ENCODE measurements around the gene BAZ2A. TPM values are rescaled to one million over a fixed set of nuclear protein-coding genes. Genes with fewer than 3 reads are reported as not detected.

Gene BAZ2A
- total RNA-seq, 1 experiment from 2014 or later, result 106 TPM

DNA sequence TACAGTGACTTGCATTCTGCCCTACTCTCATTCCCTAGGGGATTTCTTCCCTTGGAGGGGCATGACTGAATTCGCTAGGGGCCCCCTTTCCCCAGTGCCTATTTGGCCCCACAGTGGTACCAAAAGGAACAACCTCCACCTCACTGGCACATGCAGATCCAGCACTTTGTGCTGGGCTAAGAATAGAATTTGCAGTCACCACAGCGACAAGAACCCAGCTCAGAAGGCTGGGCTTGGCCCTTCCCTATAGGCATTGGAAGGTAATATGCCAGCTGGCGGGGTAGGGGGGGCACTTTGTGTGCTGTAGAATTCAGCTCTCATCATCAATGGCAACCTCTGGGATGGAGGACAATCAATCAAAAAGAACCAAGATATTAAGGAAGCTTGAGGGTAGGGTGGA, 13.9 kb downstream of the BAZ2A start:
- ATAC-seq (no peak), DNase-seq (ENCODE audit: low read depth, low spot score) (no peak)
- CTCF ChIA-PET, result no interaction called here
- H3K27me3 ChIP-seq (ENCODE audit: insufficient read depth, low read length), result no peaks in the 10 kb centered on the region
- H3K4me1 ChIP-seq (ENCODE audit: control insufficient read depth in 1 of 2, insufficient read depth in 2 of 2, low read length in 2 of 2), result no peaks in the 10 kb centered on the region
- H3K4me2 ChIP-seq (ENCODE audit: low read length), result no peak overlapping the region
- no peak overlapping the region for H3K9ac ChIP-seq (ENCODE audit: low read length)
- BruUV-seq (replicated peaks), result no TSS peak
- H3K36me3 ChIP-seq (ENCODE audit: control insufficient read depth in 1 of 2, insufficient read depth in 2 of 2, low read length in 2 of 2), result peaks cover 51 to 55% of the 10 kb centered on the region in 2 experiments; a peak in 3 of 4 replicates
- intact Hi-C loops (cut with micrococcal nuclease), result no loop called here
- no peak overlapping the region for H3K27ac ChIP-seq (ENCODE audit: low read depth, low read length)
- H3K9me3 ChIP-seq (ENCODE audit: control insufficient read depth in 1 of 2, insufficient read depth in 1 of 2, low read depth in 1 of 2, low read length in 2 of 2), result no peaks in the 10 kb centered on the region
- no peak overlapping the region for H3K4me3 ChIP-seq (replicated peaks in 1 of 2; ENCODE audit: low read depth in 1 of 2, low read length in 2 of 2)
- TF ChIP-seq YY1 (IDR thresholded peaks at IDR 0.05; ENCODE audit: extremely low read depth, insufficient replicate concordance, low read depth, low read length) (no peak), FOSL1 (IDR thresholded peaks at IDR 0.05; ENCODE audit: low read depth) (no peak)
- TF ChIP-seq, protein P1, sequence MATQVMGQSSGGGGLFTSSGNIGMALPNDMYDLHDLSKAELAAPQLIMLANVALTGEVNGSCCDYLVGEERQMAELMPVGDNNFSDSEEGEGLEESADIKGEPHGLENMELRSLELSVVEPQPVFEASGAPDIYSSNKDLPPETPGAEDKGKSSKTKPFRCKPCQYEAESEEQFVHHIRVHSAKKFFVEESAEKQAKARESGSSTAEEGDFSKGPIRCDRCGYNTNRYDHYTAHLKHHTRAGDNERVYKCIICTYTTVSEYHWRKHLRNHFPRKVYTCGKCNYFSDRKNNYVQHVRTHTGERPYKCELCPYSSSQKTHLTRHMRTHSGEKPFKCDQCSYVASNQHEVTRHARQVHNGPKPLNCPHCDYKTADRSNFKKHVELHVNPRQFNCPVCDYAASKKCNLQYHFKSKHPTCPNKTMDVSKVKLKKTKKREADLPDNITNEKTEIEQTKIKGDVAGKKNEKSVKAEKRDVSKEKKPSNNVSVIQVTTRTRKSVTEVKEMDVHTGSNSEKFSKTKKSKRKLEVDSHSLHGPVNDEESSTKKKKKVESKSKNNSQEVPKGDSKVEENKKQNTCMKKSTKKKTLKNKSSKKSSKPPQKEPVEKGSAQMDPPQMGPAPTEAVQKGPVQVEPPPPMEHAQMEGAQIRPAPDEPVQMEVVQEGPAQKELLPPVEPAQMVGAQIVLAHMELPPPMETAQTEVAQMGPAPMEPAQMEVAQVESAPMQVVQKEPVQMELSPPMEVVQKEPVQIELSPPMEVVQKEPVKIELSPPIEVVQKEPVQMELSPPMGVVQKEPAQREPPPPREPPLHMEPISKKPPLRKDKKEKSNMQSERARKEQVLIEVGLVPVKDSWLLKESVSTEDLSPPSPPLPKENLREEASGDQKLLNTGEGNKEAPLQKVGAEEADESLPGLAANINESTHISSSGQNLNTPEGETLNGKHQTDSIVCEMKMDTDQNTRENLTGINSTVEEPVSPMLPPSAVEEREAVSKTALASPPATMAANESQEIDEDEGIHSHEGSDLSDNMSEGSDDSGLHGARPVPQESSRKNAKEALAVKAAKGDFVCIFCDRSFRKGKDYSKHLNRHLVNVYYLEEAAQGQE (IDR thresholded peaks at IDR 0.05; ENCODE audit: low read depth), result no peak
- 0 out of 2 replicates have a peak, but pooled peaks cover 4% of the 10 kb centered on the region for H4K20me1 ChIP-seq (ENCODE audit: insufficient read depth)
- H3K79me2 ChIP-seq (ENCODE audit: insufficient read depth, low read length), result peaks cover 40% of the 10 kb centered on the region
- POLR2A ChIA-PET, result interaction anchor here (0.7 kb wide), 1 partner anchor 19 kb away, joined by 3 read pairs; no protein-coding TSS in a partner anchor
- no peak overlapping the region for H2AFZ ChIP-seq (ENCODE audit: low read depth, low read length, poor library complexity, severe bottlenecking)
- RAD21 ChIA-PET (ENCODE audit: low non-redundant PET in 1 of 2, low total read pairs in 2 of 2, uncharacterized antibody in 2 of 2, unreplicated experiment in 2 of 2), result no interaction called here
- no peaks in the 10 kb centered on the region for H3K9me2 ChIP-seq (ENCODE audit: insufficient read depth)

- H3K9me2 ChIP-seq (ENCODE audit: insufficient read depth), result no peaks in the 10 kb centered on the region
- no peak overlapping the region for H3K4me3 ChIP-seq (replicated peaks in 1 of 2; ENCODE audit: low read depth in 1 of 2, low read length in 2 of 2)
- no TSS peak for BruUV-seq (replicated peaks)
- H3K36me3 ChIP-seq (ENCODE audit: control insufficient read depth in 1 of 2, insufficient read depth in 2 of 2, low read length in 2 of 2), result peaks cover 65 to 69% of the 10 kb centered on the region in 2 experiments; a peak in 3 of 4 replicates
- H2AFZ ChIP-seq (ENCODE audit: low read depth, low read length, poor library complexity, severe bottlenecking), result no peak overlapping the region
- ATAC-seq (no peak), DNase-seq (ENCODE audit: low read depth, low spot score) (no peak)
- 0 out of 2 replicates have a peak, but pooled peaks cover 3% of the 10 kb centered on the region for H4K20me1 ChIP-seq (ENCODE audit: insufficient read depth)
- H3K27me3 ChIP-seq (ENCODE audit: insufficient read depth, low read length), result no peaks in the 10 kb centered on the region
- ChIA-PET POLR2A (no interaction called here), RAD21 (ENCODE audit: low non-redundant PET in 1 of 2, low total read pairs in 2 of 2, uncharacterized antibody in 2 of 2, unreplicated experiment in 2 of 2) (no interaction called here), CTCF (no interaction called here)
- H3K9me3 ChIP-seq (ENCODE audit: control insufficient read depth in 1 of 2, insufficient read depth in 1 of 2, low read depth in 1 of 2, low read length in 2 of 2), result no peaks in the 10 kb centered on the region
- H3K9ac ChIP-seq (ENCODE audit: low read length), result no peak overlapping the region
- no peak overlapping the region for H3K27ac ChIP-seq (ENCODE audit: low read depth, low read length)
- H3K79me2 ChIP-seq (ENCODE audit: insufficient read depth, low read length), result peaks cover 26% of the 10 kb centered on the region
- H3K4me1 ChIP-seq (ENCODE audit: control insufficient read depth in 1 of 2, insufficient read depth in 2 of 2, low read length in 2 of 2), result no peaks in the 10 kb centered on the region
- intact Hi-C loops (cut with micrococcal nuclease), result no loop called here
- H3K4me2 ChIP-seq (ENCODE audit: low read length), result no peak overlapping the region
- TF ChIP-seq FOSL1 (IDR thresholded peaks at IDR 0.05; ENCODE audit: low read depth) (no peak), CBX3 (IDR thresholded peaks at IDR 0.05; ENCODE audit: low read depth) (no peak), RAD21 (IDR thresholded peaks at IDR 0.05; ENCODE audit: low read depth) (no peak), POLR2AphosphoS5 (IDR thresholded peaks at IDR 0.05; ENCODE audit: low read depth, low read length) (no peak), SIN3A (IDR thresholded peaks at IDR 0.05; ENCODE audit: low read depth) (no peak), TCF7L2 (IDR thresholded peaks at IDR 0.05; ENCODE audit: borderline replicate concordance, extremely low read depth, insufficient read depth, insufficient read length) (no peak), ZFX (IDR thresholded peaks at IDR 0.05) (no peak), SP1 (IDR thresholded peaks at IDR 0.05; ENCODE audit: low read depth) (no peak), EZH2 (IDR thresholded peaks at IDR 0.05) (no peak), SRF (IDR thresholded peaks at IDR 0.05; ENCODE audit: low read depth) (no peak), EZH2phosphoT487 (IDR thresholded peaks at IDR 0.05; ENCODE audit: borderline replicate concordance) (no peak), YY1 (IDR thresholded peaks at IDR 0.05; ENCODE audit: extremely low read depth, insufficient replicate concordance, low read depth, low read length) (no peak), JUND (IDR thresholded peaks at IDR 0.05) (no peak), ZBTB33 (IDR thresholded peaks at IDR 0.05; ENCODE audit: extremely low read depth, insufficient replicate concordance, low read length) (no peak), ATF3 (IDR thresholded peaks at IDR 0.05) (no peak), EGR1 (IDR thresholded peaks at IDR 0.05; ENCODE audit: low read depth) (no peak)
These were observed 15.5 kb downstream of the BAZ2A start for GRCh38 chr12:56614627-56615026.
